Fibroblast of villous mesenchyme (primary cell): ENCODE data around the gene FHAD1. TPM values are rescaled to one million over a fixed set of nuclear protein-coding genes. Genes with fewer than 3 reads are reported as not detected.
A peak's percentile ranks its signal among the peaks of the same experiment; 100 is the strongest.

Experiments used
- DNase-seq: peaks from one replicate; pipeline ENCODE4 v3.0.0-alpha.2; 2010; ENCODE audit warnings: low read depth
- H3K4me3 ChIP-seq: 2 replicates; pipeline ENCODE4 v1.5.1; 2011; ENCODE audit warnings: low read depth, mild to moderate bottlenecking, low read length
- CTCF ChIP-seq: IDR thresholded peaks from 2 replicates; pipeline ENCODE4 v1.5.1; 2012; ENCODE audit warnings: low read depth, mild to moderate bottlenecking, low read length; ENCODE audit not compliant: insufficient read depth
- total RNA-seq: library from RNA; depleted of rRNA; stranded (reverse); fragments of >200 nt; gene quantifications from 2 replicates; pipeline ENCODE4 v1.2.3, GENCODE V29; 2012

The FHAD1 gene
- total RNA-seq, 1 donor, result under 0.01 TPM

- no peak for TF ChIP-seq CTCF
- DNase-seq, result no peak
- H3K4me3 ChIP-seq, result no peak overlapping the region
Observed at GRCh38 chr1:15412843-15413242, 165.8 kb downstream of the FHAD1 start.

GRCh38 chr1:15413563-15414444, 166.8 kb downstream of the FHAD1 start:
- DNase-seq, result no peak
- no peak for TF ChIP-seq CTCF
- no peak overlapping the region for H3K4me3 ChIP-seq

GRCh38 chr1:15414445-15414983, 167.5 kb downstream of the FHAD1 start:
- no peak for DNase-seq
- no peak overlapping the region for H3K4me3 ChIP-seq
- TF ChIP-seq CTCF, result no peak

- TF ChIP-seq CTCF, result no peak
- peak; percentile 76 for DNase-seq
- no peak overlapping the region for H3K4me3 ChIP-seq
Observed at GRCh38 chr1:15417059-15417934, 170.3 kb downstream of the FHAD1 start.

GRCh38 chr1:15418806-15419515, 171.9 kb downstream of the FHAD1 start:
- DNase-seq, result no peak
- no peak overlapping the region for H3K4me3 ChIP-seq
- TF ChIP-seq CTCF, result no peak

GRCh38 chr1:15420853-15421465, 173.9 kb downstream of the FHAD1 start:
- DNase-seq, result no peak
- H3K4me3 ChIP-seq, result no peak overlapping the region
- TF ChIP-seq CTCF, result no peak
